GM18858 (cell line): Measurements from ENCODE around the gene OR8A1.

ENCODE experiments used
- ATAC-seq: cut with Tn5 transposase; IDR thresholded peaks from one replicate; pipeline ENCODE4 v1.9.1; 2021; ENCODE audit not compliant: unreplicated experiment

The OR8A1 gene

DNA sequence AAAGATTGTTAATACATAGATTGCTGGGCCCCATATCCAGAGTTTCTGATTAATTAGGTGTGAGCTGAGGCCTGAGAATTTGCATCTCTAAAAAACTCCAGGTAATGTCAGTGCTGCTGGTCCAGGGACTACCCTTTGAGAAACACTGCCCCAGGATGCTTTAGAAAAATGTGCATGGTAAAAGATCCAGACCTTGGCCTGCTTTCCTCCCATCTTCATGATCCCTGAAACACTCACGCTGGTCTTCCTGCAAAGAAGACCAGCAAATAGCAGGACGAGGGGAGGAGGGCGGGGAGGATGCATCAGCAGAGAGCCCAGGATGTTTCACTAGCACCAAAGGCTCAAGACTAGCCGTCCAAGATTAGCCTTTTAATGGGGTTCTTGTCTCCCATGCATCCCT, at the start of gene OR8A1:
Gene OR8A1, plus strand, starts transcription at position 301 of the 400 bp plus-strand sequence. CDS start 123 bp downstream, outside the sequence.
- no peak for ATAC-seq

DNA sequence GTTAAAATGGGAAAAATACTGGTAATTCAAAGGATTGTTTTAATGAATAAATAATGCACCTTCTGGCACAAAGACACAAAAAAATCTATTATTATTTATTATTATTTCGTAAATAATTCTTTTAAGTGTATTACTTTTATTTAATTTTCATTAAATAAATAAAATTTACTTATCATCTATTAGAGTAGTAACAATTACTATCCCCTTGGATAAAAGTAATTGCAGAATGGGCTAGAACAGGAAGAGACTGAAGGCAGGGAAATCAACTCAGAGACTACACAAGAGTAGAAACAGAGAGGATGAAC, 49.3 kb upstream of the OR8A1 start:
- no peak for ATAC-seq

- ATAC-seq = no peak
These were observed 36.2 kb upstream of the OR8A1 start for GRCh38 chr11:124533626-124534025.

DNA sequence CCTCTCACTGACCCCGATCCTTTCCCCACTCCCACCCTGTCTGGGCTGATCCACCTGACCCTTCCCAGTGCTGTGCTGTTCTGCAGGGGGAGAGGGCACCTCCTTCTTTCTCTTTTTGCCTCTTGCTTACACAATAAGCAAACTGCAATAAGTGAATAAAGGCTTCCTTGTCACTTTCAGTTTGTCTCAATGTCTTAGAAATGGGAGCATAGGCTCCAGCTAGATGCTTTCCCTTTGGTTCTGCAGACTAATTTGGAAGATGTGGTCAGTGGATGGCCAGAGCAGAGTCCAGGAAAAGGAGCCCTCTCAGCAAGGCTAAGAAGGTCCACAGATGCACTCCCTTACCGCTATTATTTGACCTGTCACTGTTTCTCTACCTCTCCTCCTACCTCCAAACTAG, 35.7 kb upstream of the OR8A1 start:
- ATAC-seq = no peak

GRCh38 chr11:124535552-124536232, 34.1 kb upstream of the OR8A1 start:
- no peak for ATAC-seq

DNA sequence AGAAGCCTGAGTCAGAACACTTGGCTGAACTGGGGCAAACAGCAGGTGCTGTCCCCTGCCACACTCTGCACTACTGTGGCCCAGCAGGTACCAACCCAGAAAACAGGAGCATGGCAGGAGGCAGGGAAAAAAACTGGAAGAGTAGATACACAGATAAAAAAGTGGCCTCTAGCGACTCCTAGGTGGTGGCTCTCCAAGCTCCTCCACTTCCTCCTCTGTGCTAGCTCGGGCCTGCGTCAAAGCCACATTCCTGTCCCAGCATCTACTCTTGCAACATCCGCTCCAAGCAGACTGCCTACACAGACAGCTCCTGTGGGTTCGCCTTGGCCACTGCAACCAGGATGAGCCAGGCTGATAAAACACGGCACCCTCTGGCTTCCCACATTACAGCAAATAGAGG, 33.3 kb upstream of the OR8A1 start:
- no peak for ATAC-seq

DNA sequence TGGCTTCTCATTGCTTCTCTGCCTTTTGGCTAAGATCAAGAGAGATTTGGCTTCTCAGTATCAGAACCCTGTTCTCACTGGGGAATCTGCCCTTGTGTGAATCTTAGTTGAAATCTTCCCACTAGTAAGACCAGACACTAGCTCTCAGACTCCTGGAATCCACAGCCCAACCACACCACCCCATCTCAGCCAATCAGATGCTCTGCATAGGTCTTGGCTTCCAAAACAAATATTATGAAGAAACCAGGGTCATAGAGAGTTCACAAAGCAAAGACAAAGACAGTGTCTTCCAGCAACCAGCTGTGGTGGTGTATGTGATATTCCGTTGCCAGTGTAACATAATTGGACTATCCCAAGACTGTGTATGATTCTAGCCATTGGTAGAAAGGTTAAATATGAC, 31.8 kb upstream of the OR8A1 start:
- no peak for ATAC-seq

DNA sequence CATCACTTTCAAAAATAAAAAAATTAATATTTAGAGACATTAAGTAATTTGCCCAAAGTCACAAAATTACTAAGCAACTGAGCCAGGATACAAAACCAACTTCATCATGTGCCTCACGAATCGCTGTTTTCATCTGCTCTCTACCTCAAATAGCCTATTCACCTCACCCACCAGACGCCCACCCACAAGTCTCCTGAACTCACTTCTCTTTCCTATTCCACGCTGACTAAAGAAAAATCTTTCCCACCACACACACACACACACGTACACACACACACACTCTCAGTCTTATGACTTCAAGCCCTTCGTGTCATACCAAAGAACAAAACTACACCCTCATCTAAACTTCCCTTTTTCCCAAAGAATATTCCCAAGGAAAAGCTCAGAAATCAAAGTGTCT, 28.6 kb upstream of the OR8A1 start:
- no peak for ATAC-seq

DNA sequence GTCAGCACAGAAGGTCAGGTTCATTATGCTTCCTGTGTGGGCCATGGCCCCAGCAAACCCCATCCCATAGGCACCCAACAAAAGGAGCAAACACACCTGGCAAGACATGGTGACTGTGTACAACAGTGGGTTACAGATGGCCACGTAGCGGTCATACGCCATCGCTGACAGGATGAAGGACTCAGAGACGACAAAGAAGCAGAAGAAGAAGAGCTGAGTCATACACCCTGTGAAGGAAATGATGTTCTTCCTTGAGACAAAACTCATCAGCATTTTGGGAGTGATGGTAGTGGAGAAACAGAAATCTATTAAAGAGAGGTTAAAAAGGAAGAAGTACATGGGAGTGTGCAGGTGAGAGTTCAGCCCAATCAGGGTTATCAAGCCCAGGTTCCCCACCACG, 26.7 kb upstream of the OR8A1 start:
- no peak for ATAC-seq

- ATAC-seq = no peak
These were observed 26.2 kb upstream of the OR8A1 start, which contains the start of gene OR8B12 for GRCh38 chr11:124543554-124543953. Gene OR8B12 (minus strand): TSS chr11:124543654. CDS start chr11:124543654, 0 bp downstream.

DNA sequence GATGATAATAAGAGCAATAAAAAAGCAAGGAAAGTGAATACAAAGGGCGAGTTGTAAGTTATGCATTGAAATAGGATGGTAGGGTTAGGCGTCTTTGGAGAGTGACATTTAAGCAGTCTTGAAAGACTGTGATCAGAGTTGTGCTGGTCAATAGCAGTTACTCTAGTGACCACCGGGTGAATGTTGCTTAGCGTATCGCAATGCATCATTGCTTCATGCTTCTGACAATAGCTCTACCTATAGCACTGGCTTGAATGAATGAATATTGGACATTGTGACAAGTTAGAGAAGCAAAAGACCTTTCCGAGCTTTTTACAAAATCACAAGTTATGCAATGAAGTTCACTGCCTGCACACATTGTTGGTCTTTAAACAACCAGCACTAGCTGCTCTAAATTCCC, 18.6 kb upstream of the OR8A1 start:
- ATAC-seq = no peak

GRCh38 chr11:124551987-124552386, 17.8 kb upstream of the OR8A1 start:
- no peak for ATAC-seq

DNA sequence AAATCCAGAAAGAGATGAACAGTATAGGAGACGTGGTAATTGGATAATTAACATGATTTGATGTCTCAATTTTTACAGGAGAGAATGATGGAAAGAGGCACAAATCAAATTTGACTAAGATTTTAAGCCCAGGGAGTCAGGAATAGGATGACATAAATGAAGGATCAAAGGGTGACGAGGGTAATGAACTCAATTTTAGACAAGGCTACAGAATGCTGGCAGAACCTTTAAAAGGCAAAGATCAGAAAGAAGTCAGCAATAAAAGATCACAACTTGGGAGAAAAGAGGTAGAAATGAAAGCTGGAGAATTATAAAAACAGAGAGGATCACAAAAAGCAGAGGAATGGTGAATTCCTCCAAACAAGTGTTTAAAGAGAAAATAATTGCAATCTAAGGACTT, 13.0 kb upstream of the OR8A1 start:
- ATAC-seq = no peak

GRCh38 chr11:124570160-124570559, 363 bp downstream of the OR8A1 start:
- ATAC-seq = no peak

DNA sequence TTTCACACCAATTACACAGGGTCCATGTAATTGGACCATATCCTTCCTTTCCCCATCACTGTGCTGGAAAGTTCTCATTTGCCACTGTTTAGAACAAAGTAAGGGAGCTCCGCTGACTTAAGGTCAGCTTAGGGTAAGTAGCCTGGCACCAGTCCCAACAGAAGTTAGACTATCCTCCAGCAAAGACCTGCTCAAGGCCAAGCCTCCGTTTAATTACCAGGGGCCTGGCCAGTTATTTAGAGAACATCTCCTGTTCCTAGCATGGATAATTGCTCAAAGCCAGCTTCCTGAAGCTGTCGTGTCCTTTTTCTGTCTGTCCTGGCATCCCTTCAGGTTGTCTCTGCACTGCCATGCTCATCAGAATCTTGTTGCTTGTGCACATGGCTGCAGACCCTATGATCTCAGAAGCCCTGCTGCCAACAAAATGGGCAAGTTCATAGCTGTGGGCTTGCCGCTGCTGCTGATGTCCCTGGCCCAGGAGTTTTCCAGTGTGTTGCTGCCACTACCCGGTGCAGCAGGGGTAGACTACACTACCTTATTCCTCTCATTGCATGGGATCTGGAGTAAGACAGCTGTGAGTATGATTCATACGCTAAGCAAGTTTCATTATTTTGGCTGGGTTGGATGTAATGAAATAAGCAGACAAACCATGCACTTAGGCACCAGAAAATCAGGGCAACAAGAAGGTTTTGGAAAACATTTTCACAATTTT, 8.1 kb downstream of the OR8A1 start:
- no peak for ATAC-seq

- no peak for ATAC-seq
These were observed 9.0 kb downstream of the OR8A1 start for GRCh38 chr11:124578761-124579160.

GRCh38 chr11:124581817-124582216, 12.0 kb downstream of the OR8A1 start:
- ATAC-seq = no peak

GRCh38 chr11:124582565-124582964, 12.8 kb downstream of the OR8A1 start:
- no peak for ATAC-seq

GRCh38 chr11:124583781-124584180, 14.0 kb downstream of the OR8A1 start:
- ATAC-seq = no peak

DNA sequence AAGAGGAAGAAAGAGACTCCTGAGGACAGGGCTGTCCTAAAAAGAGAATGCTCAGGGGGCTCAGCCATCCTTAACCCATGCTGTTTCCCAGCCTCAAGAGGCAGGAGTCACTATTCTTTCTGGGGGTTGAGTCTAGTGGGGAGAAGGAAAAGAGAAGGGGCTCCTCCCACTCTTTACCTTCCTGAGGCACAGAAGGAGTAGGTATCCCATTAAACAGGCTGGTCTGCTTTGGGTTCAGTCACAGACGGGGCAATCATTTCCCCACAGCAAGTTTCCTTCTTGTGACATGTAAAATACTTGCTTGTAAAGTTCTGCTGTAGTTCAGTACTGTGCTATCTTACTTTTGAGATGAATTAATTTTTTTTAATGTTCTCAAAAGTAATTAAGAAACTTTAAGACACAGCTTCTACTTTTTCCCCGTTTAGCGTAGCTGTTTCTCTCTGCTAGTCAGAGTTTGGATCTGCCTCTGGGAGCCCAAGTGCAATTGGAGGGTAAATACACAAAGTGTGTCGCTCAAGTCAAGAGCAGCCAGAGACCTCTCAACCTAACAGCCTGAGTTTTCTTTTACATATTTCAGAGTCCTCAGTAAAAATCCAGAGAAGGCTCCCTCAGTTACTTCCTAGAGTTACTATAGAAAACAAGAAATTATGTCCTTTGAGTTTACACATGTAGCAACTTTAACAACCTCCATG, 15.0 kb downstream of the OR8A1 start:
- no peak for ATAC-seq

- no peak for ATAC-seq
These were observed 16.6 kb downstream of the OR8A1 start for GRCh38 chr11:124586238-124586860.

- ATAC-seq = no peak
These were observed 21.6 kb downstream of the OR8A1 start for GRCh38 chr11:124591430-124591829.
